Measurements from ENCODE around the gene MLX.

DNA sequence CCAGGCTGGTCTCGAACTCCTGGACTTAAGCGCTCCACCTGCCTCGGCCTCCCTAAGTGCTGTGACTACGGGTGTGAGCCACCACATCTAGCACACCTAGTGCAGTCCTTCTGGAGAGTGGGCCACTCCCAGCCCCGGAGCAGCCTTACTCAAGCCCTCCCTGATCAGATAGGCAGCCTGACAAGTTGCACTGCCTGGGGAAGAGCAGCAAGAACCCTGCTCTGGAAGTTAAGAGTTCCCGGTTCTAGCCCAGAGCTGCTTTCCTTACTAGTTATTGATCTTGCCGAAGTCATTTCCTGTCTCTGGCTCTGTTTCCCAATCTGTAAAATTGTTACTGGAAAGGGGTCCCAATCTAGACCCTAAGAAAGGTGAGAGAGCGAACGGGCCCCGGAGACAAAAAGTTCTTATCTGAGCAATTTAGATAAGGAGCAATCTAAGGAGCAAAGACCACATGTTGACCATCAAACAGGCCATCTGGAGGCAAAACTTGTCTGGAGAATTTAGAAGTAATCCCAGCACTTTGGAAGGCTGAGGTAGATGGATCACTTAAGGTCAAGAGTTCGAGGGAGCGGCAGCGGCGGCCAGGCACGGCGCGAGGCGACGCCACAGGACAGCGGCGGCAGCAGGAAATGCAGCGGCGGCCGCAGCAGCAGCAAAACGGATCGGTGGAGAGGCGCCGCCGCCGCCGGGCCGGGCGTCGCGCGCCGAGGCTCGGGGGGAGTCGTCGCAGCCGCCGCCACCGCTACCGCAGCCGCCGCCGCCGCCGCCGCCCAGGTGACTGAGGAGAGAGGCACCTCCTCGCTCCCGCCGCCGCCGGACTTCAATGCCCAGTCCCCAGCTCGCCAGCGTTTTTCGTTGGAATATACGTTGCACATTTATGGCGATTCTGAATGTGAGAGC is 35.2 kb upstream of the MLX start:
- TF ChIP-seq POLR2AphosphoS5 (IDR thresholded peaks at IDR 0.05; ENCODE audit: low read depth) (no peak), GABPA (IDR thresholded peaks at IDR 0.05; ENCODE audit: low read depth) (no peak)
- TF ChIP-seq, protein P1, sequence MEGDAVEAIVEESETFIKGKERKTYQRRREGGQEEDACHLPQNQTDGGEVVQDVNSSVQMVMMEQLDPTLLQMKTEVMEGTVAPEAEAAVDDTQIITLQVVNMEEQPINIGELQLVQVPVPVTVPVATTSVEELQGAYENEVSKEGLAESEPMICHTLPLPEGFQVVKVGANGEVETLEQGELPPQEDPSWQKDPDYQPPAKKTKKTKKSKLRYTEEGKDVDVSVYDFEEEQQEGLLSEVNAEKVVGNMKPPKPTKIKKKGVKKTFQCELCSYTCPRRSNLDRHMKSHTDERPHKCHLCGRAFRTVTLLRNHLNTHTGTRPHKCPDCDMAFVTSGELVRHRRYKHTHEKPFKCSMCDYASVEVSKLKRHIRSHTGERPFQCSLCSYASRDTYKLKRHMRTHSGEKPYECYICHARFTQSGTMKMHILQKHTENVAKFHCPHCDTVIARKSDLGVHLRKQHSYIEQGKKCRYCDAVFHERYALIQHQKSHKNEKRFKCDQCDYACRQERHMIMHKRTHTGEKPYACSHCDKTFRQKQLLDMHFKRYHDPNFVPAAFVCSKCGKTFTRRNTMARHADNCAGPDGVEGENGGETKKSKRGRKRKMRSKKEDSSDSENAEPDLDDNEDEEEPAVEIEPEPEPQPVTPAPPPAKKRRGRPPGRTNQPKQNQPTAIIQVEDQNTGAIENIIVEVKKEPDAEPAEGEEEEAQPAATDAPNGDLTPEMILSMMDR (IDR thresholded peaks at IDR 0.05; ENCODE audit: insufficient read depth, low read length), result no peak
- TF ChIP-seq, protein P2, sequence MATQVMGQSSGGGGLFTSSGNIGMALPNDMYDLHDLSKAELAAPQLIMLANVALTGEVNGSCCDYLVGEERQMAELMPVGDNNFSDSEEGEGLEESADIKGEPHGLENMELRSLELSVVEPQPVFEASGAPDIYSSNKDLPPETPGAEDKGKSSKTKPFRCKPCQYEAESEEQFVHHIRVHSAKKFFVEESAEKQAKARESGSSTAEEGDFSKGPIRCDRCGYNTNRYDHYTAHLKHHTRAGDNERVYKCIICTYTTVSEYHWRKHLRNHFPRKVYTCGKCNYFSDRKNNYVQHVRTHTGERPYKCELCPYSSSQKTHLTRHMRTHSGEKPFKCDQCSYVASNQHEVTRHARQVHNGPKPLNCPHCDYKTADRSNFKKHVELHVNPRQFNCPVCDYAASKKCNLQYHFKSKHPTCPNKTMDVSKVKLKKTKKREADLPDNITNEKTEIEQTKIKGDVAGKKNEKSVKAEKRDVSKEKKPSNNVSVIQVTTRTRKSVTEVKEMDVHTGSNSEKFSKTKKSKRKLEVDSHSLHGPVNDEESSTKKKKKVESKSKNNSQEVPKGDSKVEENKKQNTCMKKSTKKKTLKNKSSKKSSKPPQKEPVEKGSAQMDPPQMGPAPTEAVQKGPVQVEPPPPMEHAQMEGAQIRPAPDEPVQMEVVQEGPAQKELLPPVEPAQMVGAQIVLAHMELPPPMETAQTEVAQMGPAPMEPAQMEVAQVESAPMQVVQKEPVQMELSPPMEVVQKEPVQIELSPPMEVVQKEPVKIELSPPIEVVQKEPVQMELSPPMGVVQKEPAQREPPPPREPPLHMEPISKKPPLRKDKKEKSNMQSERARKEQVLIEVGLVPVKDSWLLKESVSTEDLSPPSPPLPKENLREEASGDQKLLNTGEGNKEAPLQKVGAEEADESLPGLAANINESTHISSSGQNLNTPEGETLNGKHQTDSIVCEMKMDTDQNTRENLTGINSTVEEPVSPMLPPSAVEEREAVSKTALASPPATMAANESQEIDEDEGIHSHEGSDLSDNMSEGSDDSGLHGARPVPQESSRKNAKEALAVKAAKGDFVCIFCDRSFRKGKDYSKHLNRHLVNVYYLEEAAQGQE (IDR thresholded peaks at IDR 0.05; ENCODE audit: insufficient replicate concordance, low read depth), result no peak
